Caco-2 (cell line): ENCODE data around the gene DLG1. TPM values are rescaled to one million over a fixed set of nuclear protein-coding genes. Genes with fewer than 3 reads are reported as not detected.

Source experiments
- BruUV-seq: library from RNA; stranded (reverse); fragments of 400-500 nt; replicated peaks from 2 replicates; lab custom pipeline; 2021; lab: Mats Ljungman, UMichigan
- CTCF ChIA-PET: fragments of 300-600 bp; sonication (Branson Sonifier 250); formaldehyde crosslinking; loops from one replicate; lab custom pipeline; 2022; ENCODE audit warnings: antibody characterized with exemption; lab: Charles Lee
- POLR2A ChIA-PET: fragments of 300-600 bp; sonication (Branson Sonifier 250); formaldehyde crosslinking; loops from one replicate; lab custom pipeline; 2022; ENCODE audit warnings: antibody characterized with exemption; lab: Charles Lee
- DNase-seq, 2 experiments: peaks; one replicate each; pipeline versions ENCODE4 v3.0.0 to v3.0.0-alpha.2; 2020 to 2022
- H3K27me3 ChIP-seq: replicated peaks from 2 replicates; pipeline ENCODE4 v1.6.0; 2011; ENCODE audit warnings: low read length; ENCODE audit not compliant: control insufficient read depth, insufficient read depth
- H3K36me3 ChIP-seq: 2 replicates; pipeline ENCODE4 v1.5.1; 2011; ENCODE audit warnings: low read length; ENCODE audit not compliant: control insufficient read depth, insufficient read depth
- H3K4me1 ChIP-seq: fragments of 250-450 bp; sonication (Bioruptor Pico); 2 replicates; pipeline ENCODE4 v1.5.1; 2020; ENCODE audit warnings: mild to moderate bottlenecking
- H3K4me3 ChIP-seq: 2 replicates; pipeline ENCODE4 v1.5.1; 2011; ENCODE audit warnings: low read depth, mild to moderate bottlenecking, control low read depth, low read length
- H3K9me3 ChIP-seq: fragments of 250-450 bp; sonication (Bioruptor Pico); 2 replicates; pipeline ENCODE4 v1.5.1; 2020; ENCODE audit warnings: mild to moderate bottlenecking, moderate library complexity
- H3K27ac Mint-ChIP-seq: one replicate; pipeline ENCODE4 v1.8.0; 2022; ENCODE audit warnings: mixed read lengths; ENCODE audit not compliant: unreplicated experiment
- H3K27me3 Mint-ChIP-seq: one replicate; pipeline ENCODE4 v1.8.0; 2022; ENCODE audit warnings: mixed read lengths; ENCODE audit not compliant: insufficient read depth, unreplicated experiment
- H3K36me3 Mint-ChIP-seq: one replicate; pipeline ENCODE4 v1.8.0; 2022; ENCODE audit warnings: mild to moderate bottlenecking, mixed read lengths; ENCODE audit not compliant: insufficient read depth, unreplicated experiment
- H3K4me1 Mint-ChIP-seq: one replicate; pipeline ENCODE4 v1.8.0; 2022; ENCODE audit warnings: low read depth, mixed read lengths; ENCODE audit not compliant: unreplicated experiment
- H3K4me3 Mint-ChIP-seq: one replicate; pipeline ENCODE4 v1.8.0; 2022; ENCODE audit warnings: mild to moderate bottlenecking, moderate library complexity, mixed read lengths; ENCODE audit not compliant: unreplicated experiment
- H3K9me3 Mint-ChIP-seq: one replicate; pipeline ENCODE4 v1.8.0; 2022; ENCODE audit warnings: mixed read lengths; ENCODE audit not compliant: unreplicated experiment
- intact Hi-C: fragments of 100-400 bp; cut with micrococcal nuclease; formaldehyde crosslinking; loops from one replicate; pipeline ENCODE4 v1.10.0; 2022; ENCODE audit not compliant: unreplicated experiment
- total RNA-seq: library from RNA; stranded (reverse); gene quantifications from 2 replicates; pipeline ENCODE4 v1.2.3, GENCODE V29; 2022
- TF ChIP-seq, protein P1 (sequence below), 2 experiments: fragments of 200-600 bp in 1 of 2; IDR thresholded peaks; 1 replicate in 1 of 2; 2 replicates in 1 of 2; pipeline versions ENCODE4 v1.5.1 to v1.8.0; 2011 to 2022; ENCODE audit warnings: antibody characterized with exemption in 1 of 2, control low read depth in 1 of 2, inconsistent platforms in 1 of 2, low read depth in 1 of 2, low read length in 1 of 2, mild to moderate bottlenecking in 1 of 2, moderate library complexity in 1 of 2; ENCODE audit not compliant: insufficient read depth in 1 of 2, severe bottlenecking in 1 of 2, unreplicated experiment in 1 of 2

The DLG1 gene
- total RNA-seq, 1 experiment from 2014 or later = 167 TPM

DNA sequence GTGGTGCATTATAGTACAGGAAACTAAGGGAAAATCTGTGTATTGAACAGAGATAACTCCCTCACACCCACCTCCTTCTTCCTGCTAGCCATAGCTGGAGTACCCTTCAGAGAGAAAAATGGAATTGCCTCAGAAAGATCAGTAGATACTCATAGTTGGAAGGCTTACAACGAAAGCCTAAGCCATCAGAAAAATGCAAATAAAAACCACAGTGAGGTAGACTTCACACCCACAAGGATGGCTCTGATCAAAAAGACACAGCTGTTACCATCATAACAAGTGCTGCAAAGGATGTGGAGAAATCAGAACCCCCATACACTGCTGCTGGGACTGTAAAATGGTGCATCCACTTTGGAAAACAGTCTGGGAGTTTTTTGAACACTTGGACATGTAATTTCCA, 7.4 kb upstream of the DLG1 start:
- H3K27ac Mint-ChIP-seq = peak overlapping the region; percentile 64

DNA sequence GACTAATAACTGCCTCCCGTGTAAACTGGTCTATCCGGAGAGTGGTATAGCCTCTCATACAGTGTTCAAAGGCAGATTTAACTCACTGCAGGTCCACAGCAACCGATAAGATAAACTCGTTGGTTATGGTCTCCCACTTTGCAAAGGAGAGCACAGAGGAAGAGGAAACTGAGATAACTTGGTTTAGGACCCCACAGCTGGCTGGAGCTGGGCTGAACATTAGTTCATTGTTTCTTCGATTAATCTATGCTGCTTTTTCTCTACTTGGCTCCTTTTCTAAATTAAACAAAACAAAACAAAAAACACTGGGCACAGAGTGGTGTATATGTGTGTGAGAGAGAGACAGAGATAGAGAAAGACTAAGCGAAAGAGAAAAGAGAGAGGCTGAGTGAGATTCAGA, 5.0 kb upstream of the DLG1 start:
- Mint-ChIP-seq H3K27me3 (no peaks in the 10 kb centered on the region), H3K4me3 (no peak overlapping the region), H3K4me1 (peaks cover 43% of the 10 kb centered on the region), H3K27ac (peak overlapping the region; percentile 47), H3K9me3 (no peaks in the 10 kb centered on the region), H3K36me3 (peaks cover 20% of the 10 kb centered on the region)
- DNase-seq = no peak
- TF ChIP-seq, protein P1, sequence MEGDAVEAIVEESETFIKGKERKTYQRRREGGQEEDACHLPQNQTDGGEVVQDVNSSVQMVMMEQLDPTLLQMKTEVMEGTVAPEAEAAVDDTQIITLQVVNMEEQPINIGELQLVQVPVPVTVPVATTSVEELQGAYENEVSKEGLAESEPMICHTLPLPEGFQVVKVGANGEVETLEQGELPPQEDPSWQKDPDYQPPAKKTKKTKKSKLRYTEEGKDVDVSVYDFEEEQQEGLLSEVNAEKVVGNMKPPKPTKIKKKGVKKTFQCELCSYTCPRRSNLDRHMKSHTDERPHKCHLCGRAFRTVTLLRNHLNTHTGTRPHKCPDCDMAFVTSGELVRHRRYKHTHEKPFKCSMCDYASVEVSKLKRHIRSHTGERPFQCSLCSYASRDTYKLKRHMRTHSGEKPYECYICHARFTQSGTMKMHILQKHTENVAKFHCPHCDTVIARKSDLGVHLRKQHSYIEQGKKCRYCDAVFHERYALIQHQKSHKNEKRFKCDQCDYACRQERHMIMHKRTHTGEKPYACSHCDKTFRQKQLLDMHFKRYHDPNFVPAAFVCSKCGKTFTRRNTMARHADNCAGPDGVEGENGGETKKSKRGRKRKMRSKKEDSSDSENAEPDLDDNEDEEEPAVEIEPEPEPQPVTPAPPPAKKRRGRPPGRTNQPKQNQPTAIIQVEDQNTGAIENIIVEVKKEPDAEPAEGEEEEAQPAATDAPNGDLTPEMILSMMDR (IDR thresholded peaks at IDR 0.05; ENCODE audit: insufficient read depth in 1 of 2, low read depth in 1 of 2, low read length in 1 of 2, severe bottlenecking in 1 of 2, unreplicated experiment in 1 of 2) = no peak
- BruUV-seq = no TSS peak
- Histone ChIP-seq H3K9me3 (no peaks in the 10 kb centered on the region), H3K4me1 (peaks cover 39% of the 10 kb centered on the region), H3K27me3 (no peaks in the 10 kb centered on the region), H3K4me3 (no peak overlapping the region), H3K36me3 (no peaks in the 10 kb centered on the region)
- intact Hi-C loops = no loop called here
- ChIA-PET CTCF (no interaction called here), POLR2A (no interaction called here)

More for the DNA sequence above, 7.4 kb upstream of the DLG1 start:
- ChIA-PET CTCF (no interaction called here), POLR2A (no interaction called here)
- Histone ChIP-seq H3K27me3 (no peaks in the 10 kb centered on the region), H3K4me1 (peaks cover 45% of the 10 kb centered on the region), H3K36me3 (no peaks in the 10 kb centered on the region), H3K4me3 (no peak overlapping the region), H3K9me3 (no peaks in the 10 kb centered on the region)
- Mint-ChIP-seq H3K4me1 (peaks cover 46% of the 10 kb centered on the region), H3K9me3 (no peaks in the 10 kb centered on the region), H3K4me3 (no peak overlapping the region), H3K36me3 (peaks cover 20% of the 10 kb centered on the region), H3K27me3 (no peaks in the 10 kb centered on the region)
- no TSS peak for BruUV-seq
- TF ChIP-seq, protein P1 (IDR thresholded peaks at IDR 0.05; ENCODE audit: insufficient read depth in 1 of 2, low read depth in 1 of 2, low read length in 1 of 2, severe bottlenecking in 1 of 2, unreplicated experiment in 1 of 2) = no peak
- intact Hi-C loops = no loop called here
- no peak for DNase-seq

DNA sequence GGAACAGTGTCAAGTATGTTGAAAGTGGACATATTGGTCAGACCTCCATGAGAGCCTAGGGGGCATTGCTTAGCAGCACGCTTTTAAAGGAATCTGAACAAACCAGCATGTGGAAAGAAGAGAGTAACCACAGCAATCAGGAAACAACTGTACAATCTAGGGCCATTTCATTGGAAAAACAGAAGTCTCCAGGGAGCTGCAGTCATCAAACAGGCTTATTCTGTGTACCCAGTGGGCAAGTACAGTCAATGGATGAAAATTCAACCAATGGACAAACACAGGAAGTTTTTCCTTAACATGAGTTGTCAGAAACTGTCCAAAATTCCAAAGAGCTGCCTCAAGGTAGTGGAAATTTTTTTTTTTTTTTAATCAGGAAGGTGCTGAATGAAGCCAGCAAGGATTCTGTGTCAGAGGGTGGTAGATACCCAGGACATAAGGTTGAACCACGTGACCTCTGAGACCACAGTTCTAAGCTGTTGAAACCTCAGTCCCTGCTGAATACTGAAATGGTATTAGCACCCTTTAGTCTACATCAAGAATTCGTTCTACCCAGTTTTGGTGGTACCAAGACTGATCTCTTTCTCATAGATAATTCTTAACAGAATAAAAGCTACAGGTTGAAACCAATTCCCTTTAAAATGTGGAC, 4.4 kb upstream of the DLG1 start:
- POLR2A ChIA-PET = no interaction called here
- Histone ChIP-seq H3K36me3 (no peaks in the 10 kb centered on the region), H3K4me1 (peaks cover 39% of the 10 kb centered on the region), H3K9me3 (no peaks in the 10 kb centered on the region), H3K27me3 (no peaks in the 10 kb centered on the region), H3K4me3 (no peak overlapping the region)
- Mint-ChIP-seq H3K27ac (peak overlapping the region; percentile 38), H3K36me3 (peaks cover 23% of the 10 kb centered on the region), H3K9me3 (no peaks in the 10 kb centered on the region), H3K4me1 (peaks cover 40% of the 10 kb centered on the region), H3K27me3 (no peaks in the 10 kb centered on the region), H3K4me3 (no peak overlapping the region)
- TF ChIP-seq, protein P1 (IDR thresholded peaks at IDR 0.05; ENCODE audit: insufficient read depth in 1 of 2, low read depth in 1 of 2, low read length in 1 of 2, severe bottlenecking in 1 of 2, unreplicated experiment in 1 of 2) = no peak
- intact Hi-C loops = no loop called here
- no TSS peak for BruUV-seq
- CTCF ChIA-PET = no interaction called here
- DNase-seq = no peak
